DOHH2 (cell line): ENCODE data around the gene NDUFV2.

Source experiments
- CTCF ChIP-seq: fragments of 200-600 bp; sonication (generic); IDR thresholded peaks from one replicate; pipeline ENCODE4 v1.5.1; 2014; ENCODE audit warnings: antibody characterized with exemption, mild to moderate bottlenecking, low read depth, low read length; ENCODE audit not compliant: poor library complexity, severe bottlenecking
- EZH2phosphoT487 ChIP-seq: fragments of 200-600 bp; sonication (generic); IDR thresholded peaks from 2 replicates; pipeline ENCODE4 v1.6.1; 2017; ENCODE audit warnings: borderline replicate concordance, mild to moderate bottlenecking, antibody characterized with exemption, low read length, moderate library complexity, mixed read lengths

DNA sequence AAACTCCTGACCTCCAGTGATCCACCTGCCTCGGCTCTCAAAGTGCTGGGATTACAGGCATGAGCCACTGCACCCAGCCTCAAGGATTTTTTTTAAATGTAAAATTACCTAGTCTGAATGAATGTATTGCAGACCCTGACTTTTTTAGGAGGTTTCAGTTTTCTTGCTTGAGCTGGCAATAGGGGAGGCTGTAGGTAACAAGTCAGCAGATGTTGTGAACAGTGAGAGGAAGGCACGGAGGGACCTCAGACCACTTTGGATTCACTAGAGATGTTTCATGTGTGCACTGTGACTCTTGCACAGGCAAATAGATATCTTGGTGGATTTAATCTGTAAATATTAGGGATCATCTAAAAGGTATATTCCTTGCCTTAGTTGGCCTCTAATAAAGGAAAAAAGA lies 6.4 kb downstream of the NDUFV2 start:
- TF ChIP-seq CTCF (no peak), EZH2phosphoT487 (no peak)
